Inflammatory macrophage treated with lipopolysaccharide for 4 hours (primary cell): ENCODE data around the gene ACOT12.
"Not testable (repeated sequence)": the region's sequence is repeated elsewhere in the genome, so short reads cannot be mapped to it uniquely, and the experiment has no call there.

Experiments used
- DNase-seq: peaks from one replicate; pipeline ENCODE4 v3.0.0-alpha.2; 2020

The ACOT12 gene

DNA sequence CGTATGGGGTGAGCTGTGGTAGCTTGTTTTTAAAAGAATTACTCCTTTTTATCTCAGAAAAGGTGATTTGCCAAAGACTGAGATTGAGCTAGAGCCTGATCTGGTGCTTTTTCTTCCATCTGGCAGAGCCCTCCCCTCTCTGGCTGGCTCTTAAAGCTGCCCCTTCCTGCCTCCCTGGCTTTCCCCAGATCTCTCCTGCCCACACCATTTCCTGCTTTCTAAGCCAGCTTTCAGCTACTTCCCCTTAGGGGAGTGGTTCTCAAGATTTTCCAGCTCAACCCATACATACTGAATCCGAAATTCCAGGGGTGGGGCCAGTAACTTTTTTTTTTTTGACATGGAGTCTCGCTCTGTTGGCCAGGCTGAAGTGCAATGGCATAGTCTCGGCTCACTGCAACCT is 4.8 kb upstream of the ACOT12 start:
- peak; percentile 59 for DNase-seq

- no peak for DNase-seq
Measured at GRCh38 chr5:81397176-81397575, 3.2 kb upstream of the ACOT12 start.

DNA sequence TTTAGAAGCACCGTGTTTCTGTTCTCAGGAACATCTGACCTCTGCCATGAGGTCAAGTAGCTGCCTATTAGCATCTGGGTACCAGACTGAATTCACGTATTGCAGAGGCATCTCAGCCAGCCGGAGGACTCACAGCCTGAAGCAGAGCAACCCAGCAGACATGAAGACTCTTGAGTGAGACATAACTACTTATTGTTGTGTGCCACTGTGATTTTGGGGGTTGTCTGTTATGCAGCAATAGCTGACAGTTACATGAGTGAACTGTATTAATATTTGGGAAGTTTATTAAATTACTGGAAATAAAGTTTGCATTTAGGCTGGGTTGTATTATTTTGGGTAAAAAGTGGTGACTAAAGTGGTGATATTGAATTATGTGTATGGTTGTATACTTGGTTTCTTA is 1.3 kb upstream of the ACOT12 start:
- DNase-seq = no peak

- DNase-seq = no peak
Measured at GRCh38 chr5:81393430-81393782, 528 bp downstream of the ACOT12 start.

- DNase-seq = no peak
Measured at GRCh38 chr5:81389025-81389424, 4.9 kb downstream of the ACOT12 start.

DNA sequence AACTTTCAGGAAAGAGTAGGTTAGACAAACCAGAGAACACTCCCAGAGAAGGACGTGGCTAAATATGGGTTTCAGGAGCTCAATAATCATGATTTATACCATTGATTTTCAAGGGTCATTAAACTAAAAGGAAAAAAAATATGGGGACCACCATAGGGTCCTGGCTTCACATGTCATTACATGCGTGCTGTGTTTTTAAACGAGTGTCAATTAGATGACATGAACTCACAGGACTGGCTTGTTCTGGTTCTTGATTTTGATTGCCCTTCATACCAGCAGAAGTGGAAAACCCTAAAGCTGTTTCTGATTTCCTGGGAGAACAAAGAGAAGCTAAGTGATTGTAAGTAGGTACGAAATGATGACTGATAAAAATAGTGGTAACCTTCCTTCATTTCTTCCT is 5.8 kb downstream of the ACOT12 start:
- no peak for DNase-seq

DNA sequence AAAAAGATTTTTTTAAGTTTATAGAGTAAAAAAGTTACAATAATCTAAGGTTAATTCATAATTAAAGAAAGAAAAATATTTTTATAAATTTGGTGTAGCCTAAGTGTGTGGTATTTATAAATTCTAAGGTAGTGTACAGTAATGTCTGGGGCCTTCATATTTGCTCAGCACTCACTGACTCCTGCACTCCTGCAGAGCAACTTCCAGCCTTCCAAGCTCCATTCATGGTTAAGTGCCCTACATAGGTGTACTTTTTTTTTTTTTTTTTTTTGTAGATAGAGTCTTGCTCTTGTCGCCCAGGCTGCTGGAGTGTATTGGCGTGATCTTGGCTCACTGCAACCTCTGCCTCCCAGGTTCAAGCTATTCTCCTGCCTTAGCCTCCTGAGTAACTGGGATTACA is 10.1 kb downstream of the ACOT12 start:
- no peak for DNase-seq

DNA sequence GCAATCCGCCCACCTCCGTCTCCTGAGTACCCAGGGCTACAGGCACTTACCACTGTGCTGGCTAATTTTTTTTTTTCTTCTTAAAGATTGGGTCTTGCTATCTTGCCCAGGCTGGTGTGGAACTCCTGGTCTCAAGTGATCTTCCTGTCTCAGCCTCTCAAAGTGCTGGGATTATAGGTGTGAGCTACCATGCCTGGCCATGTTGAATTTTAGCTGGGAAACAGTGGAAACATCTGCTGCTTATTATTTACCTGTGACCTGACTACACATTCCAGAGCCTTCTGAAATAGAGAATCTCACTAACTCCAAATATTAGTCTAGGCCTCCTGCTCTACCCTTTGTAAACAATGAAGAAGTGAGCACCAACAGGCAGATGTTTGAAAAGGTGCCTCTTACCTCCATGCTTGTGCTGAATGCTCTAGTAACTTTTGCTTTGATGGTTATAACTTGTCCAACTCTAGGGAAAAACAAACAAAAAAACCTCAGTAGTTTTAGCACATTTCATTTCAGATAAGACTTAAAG is 22.5 kb downstream of the ACOT12 start:
- no peak for DNase-seq

DNA sequence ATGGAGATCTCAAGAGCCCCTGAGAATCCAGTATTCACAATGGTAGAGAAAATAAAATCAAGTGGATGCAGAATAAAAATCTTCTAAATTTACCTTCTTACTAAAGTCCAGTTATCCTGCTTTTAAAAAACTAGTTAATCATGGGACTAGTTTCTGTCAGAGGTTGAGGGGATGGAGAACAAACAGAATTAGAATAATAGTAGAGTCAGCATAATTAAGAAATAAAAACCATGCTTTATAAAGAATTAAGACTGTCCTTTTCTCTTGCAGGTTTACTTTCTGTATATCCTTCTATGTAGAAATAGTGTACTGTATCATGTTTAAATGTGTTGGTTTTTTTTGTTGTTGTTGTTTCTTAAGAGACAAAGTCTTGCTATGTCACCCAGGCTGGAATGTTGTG is 23.0 kb downstream of the ACOT12 start:
- no peak for DNase-seq

DNA sequence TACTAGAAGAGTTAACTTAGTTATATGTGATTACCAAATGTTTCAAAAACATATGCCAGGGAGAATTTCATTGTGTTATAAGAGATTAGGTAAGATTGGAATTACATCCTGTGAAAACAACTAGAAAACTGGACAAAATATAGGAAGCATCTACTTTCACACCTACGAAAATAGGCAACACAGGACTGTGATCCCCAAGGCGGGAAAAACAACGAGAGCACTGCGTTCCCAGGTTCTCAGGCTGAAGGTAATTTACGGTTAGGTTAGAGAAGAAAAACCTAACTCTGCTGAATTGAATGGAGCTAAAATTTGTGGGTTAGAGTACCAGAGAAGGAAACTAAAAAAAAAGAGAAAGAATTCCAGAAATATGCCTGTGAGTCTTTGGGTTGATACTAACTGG is 28.4 kb downstream of the ACOT12 start:
- no peak for DNase-seq

DNA sequence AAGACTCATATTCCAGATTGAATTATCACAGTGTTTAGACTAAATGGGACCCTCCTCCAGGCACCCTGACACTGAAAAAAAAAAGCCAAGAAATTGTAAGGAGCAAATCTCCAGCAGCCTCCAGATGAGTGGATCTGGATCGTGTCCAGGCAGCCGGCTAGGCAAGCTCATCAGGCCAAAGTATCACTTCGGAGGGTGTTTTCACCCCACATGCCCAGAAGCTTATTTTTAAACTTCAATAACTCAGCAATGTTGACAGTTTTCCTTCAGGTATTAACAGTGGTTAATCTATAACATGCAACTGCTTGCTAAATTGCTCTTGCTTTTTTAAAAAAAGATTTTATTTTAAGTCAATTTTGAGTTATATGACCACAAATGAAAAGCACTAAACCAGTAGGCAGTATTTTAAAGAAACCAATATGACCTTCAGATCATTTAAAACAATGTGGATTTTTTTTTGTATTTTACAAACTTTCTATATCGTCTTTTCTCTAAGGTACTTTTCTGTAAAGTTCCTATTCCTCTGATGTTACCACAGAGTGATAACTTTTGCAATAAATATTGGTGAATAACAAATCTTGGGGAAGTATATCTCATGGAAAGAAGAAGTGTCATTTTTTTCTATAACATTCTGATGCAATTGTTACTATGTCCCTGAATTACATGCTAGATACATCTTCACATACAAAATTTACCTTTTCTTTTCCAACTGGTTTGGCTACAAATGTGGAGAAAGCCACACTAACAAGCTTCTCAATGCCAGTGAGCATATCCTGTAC is 30.7 kb downstream of the ACOT12 start:
- DNase-seq = peak; percentile 87

DNA sequence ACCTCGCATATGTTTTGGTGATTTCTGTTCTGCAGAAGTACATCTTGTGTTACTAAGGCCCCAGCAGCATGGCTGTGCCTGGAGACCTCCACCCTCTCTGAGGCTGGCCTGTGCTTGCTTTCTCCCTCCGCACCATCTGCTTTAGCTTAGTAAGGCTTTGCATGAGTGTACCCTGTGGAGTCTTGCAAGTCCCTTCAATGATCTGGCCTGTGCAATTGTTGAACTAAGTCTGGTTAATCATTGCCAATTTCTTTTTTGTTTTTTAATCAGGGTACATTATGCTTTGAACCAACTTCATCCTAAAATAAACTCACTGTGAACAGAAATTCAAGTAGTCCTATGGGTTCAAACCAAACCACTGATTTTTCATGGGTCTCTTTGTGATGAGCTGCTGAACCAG is 32.3 kb downstream of the ACOT12 start:
- no peak for DNase-seq

- DNase-seq = no peak
Measured at GRCh38 chr5:81360640-81361039, 33.3 kb downstream of the ACOT12 start.

GRCh38 chr5:81359881-81360280 is 34.1 kb downstream of the ACOT12 start:
- no peak for DNase-seq

DNA sequence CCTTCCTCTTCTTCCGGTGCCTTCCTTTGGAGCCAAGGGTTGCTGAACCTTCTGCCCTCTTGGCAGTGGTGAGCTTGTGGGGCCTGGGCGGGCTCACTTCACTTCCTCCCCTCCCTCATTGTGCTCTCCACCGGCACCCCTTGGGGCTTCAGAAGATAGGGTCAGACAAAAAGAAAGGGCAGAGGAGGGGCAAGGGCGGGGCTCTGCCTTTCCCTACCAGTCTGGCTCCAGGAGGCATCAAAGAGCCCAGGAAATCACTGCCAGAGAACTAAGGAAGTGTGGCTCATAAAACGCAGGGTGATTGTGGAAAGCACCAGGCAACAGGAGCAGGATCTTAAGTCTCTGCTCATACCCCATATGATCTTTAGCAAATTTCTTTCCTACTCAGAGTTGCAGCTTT is 34.8 kb downstream of the ACOT12 start:
- no peak for DNase-seq

DNA sequence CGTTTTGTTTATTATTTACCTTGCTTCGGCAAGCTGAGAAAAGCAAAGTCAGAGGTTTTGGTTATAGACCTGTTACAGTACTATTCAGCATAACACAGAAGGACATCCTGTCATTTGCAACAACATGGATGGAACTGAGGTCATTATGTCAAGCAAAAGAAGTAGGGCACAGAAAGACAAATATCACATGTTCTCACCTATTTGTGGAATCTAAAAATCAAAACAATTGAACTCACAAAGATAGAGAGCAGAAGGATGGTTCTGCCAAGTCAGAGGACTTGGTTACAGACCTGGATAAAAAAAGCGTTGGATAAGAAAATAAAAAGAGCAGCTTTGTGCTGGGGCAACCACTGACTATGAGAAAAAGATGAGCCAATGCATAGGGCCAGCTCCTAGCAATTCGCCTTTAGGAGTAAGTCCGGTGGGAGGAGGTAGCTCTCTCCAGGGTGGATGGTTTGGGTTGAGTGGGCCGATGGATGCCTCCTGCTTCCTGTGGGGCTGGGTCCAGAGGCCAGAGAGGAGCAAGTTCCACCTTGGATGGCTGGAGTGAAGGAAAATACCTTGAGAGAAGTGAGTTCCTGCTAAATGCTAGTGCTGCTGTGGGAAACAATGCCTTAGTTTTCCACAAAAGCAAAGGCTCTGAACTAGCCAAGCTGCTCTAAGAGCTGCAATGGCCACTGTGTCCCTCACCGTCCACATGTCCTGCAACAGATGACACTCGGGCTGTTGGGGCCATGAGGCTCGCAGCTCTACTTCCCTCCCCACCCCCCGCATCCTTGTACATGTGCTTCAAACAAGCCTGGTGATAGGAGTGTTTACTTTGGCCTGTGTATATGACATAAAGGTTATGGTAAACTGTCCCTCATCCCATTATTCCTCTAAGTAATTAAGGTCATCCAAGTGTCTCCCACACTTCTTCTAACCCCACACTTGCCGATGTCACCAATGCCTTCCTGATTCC is 38.4 kb downstream of the ACOT12 start:
- no peak for DNase-seq

DNA sequence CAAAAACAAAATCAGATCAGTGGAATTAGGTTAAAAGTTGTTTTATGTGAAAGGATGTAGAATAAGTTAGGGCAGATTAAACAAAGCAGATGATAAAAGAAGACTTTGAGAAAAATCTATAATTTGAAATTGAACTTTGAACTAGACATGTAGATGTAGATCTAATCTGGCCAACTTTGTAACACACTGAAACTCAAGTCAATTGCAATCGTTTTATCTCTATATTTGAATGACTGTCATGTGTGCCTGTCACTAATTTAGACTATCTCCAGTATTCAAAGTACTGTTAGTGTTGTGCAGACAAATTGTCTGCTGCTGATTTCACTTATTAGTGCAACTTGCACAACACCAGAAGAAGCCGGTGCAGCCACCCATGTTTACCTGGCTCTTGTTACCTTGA is 39.8 kb downstream of the ACOT12 start:
- no peak for DNase-seq

- no peak for DNase-seq
Measured at GRCh38 chr5:81353189-81353588, 40.7 kb downstream of the ACOT12 start.

DNA sequence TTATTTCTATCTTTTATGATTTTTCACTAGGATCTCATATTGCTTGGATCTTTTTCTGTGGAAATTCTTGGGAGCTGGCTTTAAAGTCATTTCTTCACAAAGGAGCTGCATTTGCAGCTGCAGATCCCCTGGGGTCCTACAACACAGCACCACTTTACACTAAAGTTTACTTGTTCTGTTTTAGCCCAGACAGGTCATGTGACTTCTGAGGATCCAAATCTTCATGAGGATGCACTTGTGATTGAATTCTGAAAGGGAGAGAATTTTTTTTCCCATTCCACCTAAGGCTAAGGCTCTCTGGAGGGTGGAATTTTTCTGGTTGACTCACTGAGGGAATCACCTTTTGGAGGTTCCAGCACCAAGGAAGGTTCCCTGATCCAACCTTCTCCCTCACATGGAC is 43.4 kb downstream of the ACOT12 start:
- DNase-seq = no peak

DNA sequence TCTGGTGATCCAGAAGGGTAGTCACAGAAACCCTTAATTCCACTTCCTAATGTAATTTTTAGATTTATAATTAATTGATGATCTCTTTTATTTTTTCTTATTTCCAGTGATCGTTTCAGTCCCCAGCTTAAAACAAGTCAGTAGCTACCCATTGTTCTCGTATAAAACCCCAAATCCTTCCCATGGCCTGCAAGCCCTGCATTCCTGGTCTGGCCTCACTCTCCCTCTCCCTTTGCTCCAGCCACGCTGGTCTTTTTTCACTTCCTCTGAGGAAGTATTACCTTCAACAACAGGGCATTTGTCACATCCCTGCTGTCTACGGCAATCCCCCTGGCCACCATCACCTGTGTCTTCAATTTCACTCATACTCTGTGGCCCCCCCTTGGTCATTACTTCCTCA is 44.8 kb downstream of the ACOT12 start:
- DNase-seq = no peak

GRCh38 chr5:81345411-81346003 is 48.4 kb downstream of the ACOT12 start:
- DNase-seq = no peak

GRCh38 chr5:81344736-81345135 is 49.2 kb downstream of the ACOT12 start:
- DNase-seq = no peak

- DNase-seq = not testable (repeated sequence)
Measured at GRCh38 chr5:81338213-81338612, 55.7 kb downstream of the ACOT12 start.

DNA sequence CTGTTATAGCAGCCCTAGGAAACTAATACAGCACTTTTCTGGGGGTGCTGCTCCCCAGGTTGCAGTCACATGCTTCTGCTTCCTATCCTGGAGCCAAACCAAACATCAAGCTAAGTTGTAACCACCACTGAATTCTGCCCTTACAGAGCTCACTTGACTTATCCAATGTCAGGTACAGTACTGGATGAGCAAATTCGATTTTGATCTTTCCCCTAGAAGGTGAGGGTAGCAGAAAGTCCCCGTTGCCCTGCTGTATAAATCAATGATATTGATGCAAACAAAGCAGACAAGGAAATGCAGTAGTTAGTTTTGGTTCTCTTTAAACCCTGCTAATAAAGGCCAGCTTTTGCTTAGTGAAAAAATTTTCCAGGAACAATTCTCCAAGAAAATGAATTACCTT is 56.1 kb downstream of the ACOT12 start:
- DNase-seq = no peak
